ENCODE measurements around the gene DNAJC5. TPM values are rescaled to one million over a fixed set of nuclear protein-coding genes. Genes with fewer than 3 reads are reported as not detected.

Gene DNAJC5
- total RNA-seq, 2 donors from 2014 or later, result 67.6 to 89.1 TPM

GRCh38 chr20:63885264-63886053 is 9.5 kb upstream of the DNAJC5 start:
- ATAC-seq (peak in 1 of 2 donors; percentile 9), DNase-seq (ENCODE audit: low spot score) (no peak)
- Mint-ChIP-seq H3K4me1 (ENCODE audit: low read depth in 2 of 2) (peaks cover 6 to 13% of the 10 kb centered on the region in 2 donors), H3K4me3 (no peak overlapping the region), H3K27me3 (no peaks in the 10 kb centered on the region), H3K27ac (no peak overlapping the region), H3K36me3 (no peaks in the 10 kb centered on the region), H3K9me3 (no peaks in the 10 kb centered on the region)

GRCh38 chr20:63886054-63886419 is 8.9 kb upstream of the DNAJC5 start:
- no peaks in the 10 kb centered on the region for H3K9me3 Mint-ChIP-seq
- H3K27me3 Mint-ChIP-seq, result no peaks in the 10 kb centered on the region
- H3K4me3 Mint-ChIP-seq, result no peak overlapping the region
- no peak for ATAC-seq
- peaks cover 6 to 13% of the 10 kb centered on the region in 2 donors for H3K4me1 Mint-ChIP-seq (ENCODE audit: low read depth in 2 of 2)
- no peak overlapping the region for H3K27ac Mint-ChIP-seq
- no peak for DNase-seq (ENCODE audit: low spot score)
- no peaks in the 10 kb centered on the region for H3K36me3 Mint-ChIP-seq

GRCh38 chr20:63886921-63887320 is 8.0 kb upstream of the DNAJC5 start:
- Mint-ChIP-seq H3K27ac (no peak overlapping the region), H3K9me3 (no peaks in the 10 kb centered on the region), H3K27me3 (no peaks in the 10 kb centered on the region), H3K4me1 (ENCODE audit: low read depth in 2 of 2) (peaks cover 6 to 13% of the 10 kb centered on the region in 2 donors), H3K36me3 (no peaks in the 10 kb centered on the region), H3K4me3 (no peak overlapping the region)
- ATAC-seq (no peak), DNase-seq (ENCODE audit: low spot score) (no peak)

- Mint-ChIP-seq H3K4me1 (ENCODE audit: low read depth in 2 of 2) (peaks cover 9 to 12% of the 10 kb centered on the region in 2 donors), H3K27me3 (no peaks in the 10 kb centered on the region), H3K9me3 (no peaks in the 10 kb centered on the region), H3K4me3 (no peak overlapping the region), H3K36me3 (no peaks in the 10 kb centered on the region), H3K27ac (no peak overlapping the region)
- no peak for ATAC-seq
- DNase-seq (ENCODE audit: low spot score), result no peak
Measured at GRCh38 chr20:63889241-63890200, 5.4 kb upstream of the DNAJC5 start.

GRCh38 chr20:63890201-63890576 is 4.7 kb upstream of the DNAJC5 start:
- DNase-seq (ENCODE audit: low spot score) (no peak), ATAC-seq (no peak)
- Mint-ChIP-seq H3K27ac (no peak overlapping the region), H3K9me3 (no peaks in the 10 kb centered on the region), H3K36me3 (no peaks in the 10 kb centered on the region), H3K4me1 (ENCODE audit: low read depth in 2 of 2) (peaks cover 5 to 9% of the 10 kb centered on the region in 2 donors), H3K4me3 (no peak overlapping the region), H3K27me3 (no peaks in the 10 kb centered on the region)

- Mint-ChIP-seq H3K27ac (no peak overlapping the region), H3K9me3 (no peaks in the 10 kb centered on the region), H3K4me3 (no peak overlapping the region), H3K4me1 (ENCODE audit: low read depth in 2 of 2) (peaks cover 5 to 9% of the 10 kb centered on the region in 2 donors), H3K36me3 (peaks cover under 1% of the 10 kb centered on the region), H3K27me3 (no peaks in the 10 kb centered on the region)
- ATAC-seq (no peak), DNase-seq (ENCODE audit: low spot score) (no peak)
Measured at GRCh38 chr20:63890616-63891015, 4.3 kb upstream of the DNAJC5 start.

- Mint-ChIP-seq H3K36me3 (peaks cover 6% of the 10 kb centered on the region), H3K4me1 (ENCODE audit: low read depth in 2 of 2) (peaks cover 10 to 15% of the 10 kb centered on the region in 2 donors), H3K9me3 (no peaks in the 10 kb centered on the region), H3K27me3 (no peaks in the 10 kb centered on the region), H3K4me3 (no peak overlapping the region), H3K27ac (no peak overlapping the region)
- ATAC-seq (no peak), DNase-seq (ENCODE audit: low spot score) (no peak)
Measured at GRCh38 chr20:63891061-63892002, 3.6 kb upstream of the DNAJC5 start.

- H3K4me1 Mint-ChIP-seq (ENCODE audit: low read depth in 2 of 2), result peaks cover 16 to 22% of the 10 kb centered on the region in 2 donors
- ATAC-seq (no peak), DNase-seq (ENCODE audit: low spot score) (no peak)
- no peak overlapping the region for H3K27ac Mint-ChIP-seq
- H3K36me3 Mint-ChIP-seq, result peaks cover 6% of the 10 kb centered on the region
- H3K27me3 Mint-ChIP-seq, result no peaks in the 10 kb centered on the region
- no peaks in the 10 kb centered on the region for H3K9me3 Mint-ChIP-seq
- no peak overlapping the region for H3K4me3 Mint-ChIP-seq
Measured at GRCh38 chr20:63892402-63892801, 2.5 kb upstream of the DNAJC5 start.

- Mint-ChIP-seq H3K36me3 (peaks cover 6% of the 10 kb centered on the region), H3K9me3 (no peaks in the 10 kb centered on the region), H3K4me1 (ENCODE audit: low read depth in 2 of 2) (peaks cover 27 to 35% of the 10 kb centered on the region in 2 donors), H3K27me3 (no peaks in the 10 kb centered on the region), H3K27ac (peak overlapping the region; percentile 60 to 77), H3K4me3 (peak overlapping the region; percentile 88)
- DNase-seq (ENCODE audit: low spot score), result no peak
- ATAC-seq, result no peak
Measured at GRCh38 chr20:63893999-63894357, 948 bp upstream of the DNAJC5 start.

GRCh38 chr20:63895202-63895951 is 451 bp downstream of the DNAJC5 start:
- no peaks in the 10 kb centered on the region for H3K27me3 Mint-ChIP-seq
- DNase-seq (ENCODE audit: low spot score), result no peak
- ATAC-seq, result peak in 1 of 2 donors; percentile 41
- H3K27ac Mint-ChIP-seq, result peak overlapping the region; percentile 93 to 95
- H3K9me3 Mint-ChIP-seq, result no peaks in the 10 kb centered on the region
- H3K4me1 Mint-ChIP-seq (ENCODE audit: low read depth in 2 of 2), result peaks cover 30 to 38% of the 10 kb centered on the region in 2 donors
- peak overlapping the region; percentile 96 for H3K4me3 Mint-ChIP-seq
- peaks cover 6% of the 10 kb centered on the region for H3K36me3 Mint-ChIP-seq

- H3K36me3 Mint-ChIP-seq, result peaks cover 6% of the 10 kb centered on the region
- ATAC-seq, result no peak
- H3K4me3 Mint-ChIP-seq, result peak overlapping the region; percentile 96
- H3K27ac Mint-ChIP-seq, result peak overlapping the region; percentile 93 to 95
- H3K4me1 Mint-ChIP-seq (ENCODE audit: low read depth in 2 of 2), result peaks cover 30 to 38% of the 10 kb centered on the region in 2 donors
- no peaks in the 10 kb centered on the region for H3K27me3 Mint-ChIP-seq
- H3K9me3 Mint-ChIP-seq, result no peaks in the 10 kb centered on the region
- no peak for DNase-seq (ENCODE audit: low spot score)
Measured at GRCh38 chr20:63895952-63896263, 982 bp downstream of the DNAJC5 start.

- Mint-ChIP-seq H3K4me3 (peak overlapping the region; percentile 96), H3K4me1 (ENCODE audit: low read depth in 2 of 2) (peaks cover 34 to 42% of the 10 kb centered on the region in 2 donors), H3K36me3 (peaks cover 6% of the 10 kb centered on the region), H3K27ac (peak overlapping the region; percentile 93 to 95), H3K9me3 (no peaks in the 10 kb centered on the region), H3K27me3 (no peaks in the 10 kb centered on the region)
- DNase-seq (ENCODE audit: low spot score) (no peak), ATAC-seq (peak; percentile 8 to 22)
Measured at GRCh38 chr20:63896264-63897105, 1.6 kb downstream of the DNAJC5 start.

Measured in natural killer cell treated with Interleukin-12 subunit alpha and Interleukin-12 subunit beta and Interleukin-15 and Interleukin-18, amount 100 ng/mL, for 72 hours (primary cell).